Activated T-cell treated with anti-CD3 and anti-CD28 coated beads for 24 hours (primary cell): ENCODE measurements around the gene MGAT4B.

Experiments
- DNase-seq: peaks from one replicate; pipeline ENCODE4 v3.0.0-alpha.2; 2020; ENCODE audit warnings: low read depth

The MGAT4B gene

DNA sequence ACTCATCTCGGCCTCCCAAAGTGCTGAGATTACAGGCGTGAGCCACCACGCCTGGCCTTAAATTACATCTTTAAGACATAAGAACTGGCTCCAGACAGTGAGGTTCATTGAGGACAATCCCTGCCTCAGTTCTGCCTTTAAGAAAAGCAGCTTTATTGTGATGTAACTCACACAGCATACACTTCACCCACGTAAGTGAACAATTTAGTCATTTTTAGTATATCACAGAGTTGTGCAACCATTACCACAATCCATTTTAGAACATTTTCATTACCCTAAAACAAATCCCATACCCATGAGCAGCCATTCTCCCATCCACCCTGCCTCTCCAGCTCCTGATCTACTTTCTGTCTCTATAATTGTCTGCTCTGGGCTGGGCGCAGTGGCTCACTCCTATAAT is 36.9 kb downstream of the MGAT4B start:
- no peak for DNase-seq

DNA sequence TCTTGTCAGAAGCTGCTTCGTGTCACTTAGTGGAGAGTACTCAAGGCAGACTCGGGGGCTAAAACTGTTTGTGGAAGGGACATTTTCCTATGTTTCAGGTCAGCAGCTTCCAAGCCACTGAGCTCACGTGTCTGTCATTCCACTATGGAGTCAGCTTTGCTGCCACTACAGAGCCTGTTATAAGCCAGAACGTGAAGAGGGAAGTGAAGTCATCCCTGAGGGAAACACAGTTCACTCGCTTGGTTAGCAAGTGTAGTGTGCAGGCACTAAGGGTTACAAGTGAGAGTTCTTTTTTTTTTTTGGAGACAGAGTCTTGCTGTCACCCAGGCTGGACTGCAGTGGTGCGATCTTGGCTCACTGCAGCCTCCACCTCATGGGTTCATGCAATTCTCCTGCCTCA is 37.4 kb downstream of the MGAT4B start:
- DNase-seq: no peak

DNA sequence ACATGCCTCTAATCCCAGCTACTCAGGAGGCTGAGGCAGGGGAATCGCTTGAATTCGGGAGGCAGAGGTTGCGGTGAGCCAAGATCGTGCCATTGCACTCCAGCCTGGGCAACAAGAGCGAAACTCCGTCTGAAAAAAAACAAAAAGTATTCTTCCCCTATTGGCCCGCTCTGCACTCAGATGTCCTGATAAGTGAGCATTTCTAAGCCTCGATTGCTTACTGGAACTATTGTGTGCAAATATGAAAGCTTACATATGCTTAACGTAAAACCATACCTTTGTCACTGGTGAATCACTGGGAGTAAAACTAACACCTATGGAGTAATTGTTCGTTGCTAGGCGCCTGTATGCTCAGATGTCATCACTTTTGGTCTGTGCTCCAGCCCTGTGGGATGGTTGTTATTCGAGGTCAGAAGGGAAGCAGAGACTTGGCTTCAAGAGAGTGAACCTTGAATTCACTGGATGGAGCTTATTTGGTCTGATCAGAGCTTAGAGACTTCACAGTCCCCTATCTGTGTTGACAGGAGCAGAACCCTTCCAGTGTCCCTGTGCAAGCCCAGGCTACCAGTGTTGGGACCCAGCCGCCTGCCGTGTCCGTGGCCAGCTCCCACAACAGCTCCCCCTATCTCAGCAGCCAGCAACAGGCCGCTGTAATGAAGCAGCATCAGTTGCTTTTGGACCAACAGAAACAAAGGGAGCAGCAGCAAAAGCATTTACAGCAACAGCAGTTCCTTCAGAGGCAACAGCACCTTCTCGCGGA is 38.2 kb downstream of the MGAT4B start:
- DNase-seq: no peak

DNA sequence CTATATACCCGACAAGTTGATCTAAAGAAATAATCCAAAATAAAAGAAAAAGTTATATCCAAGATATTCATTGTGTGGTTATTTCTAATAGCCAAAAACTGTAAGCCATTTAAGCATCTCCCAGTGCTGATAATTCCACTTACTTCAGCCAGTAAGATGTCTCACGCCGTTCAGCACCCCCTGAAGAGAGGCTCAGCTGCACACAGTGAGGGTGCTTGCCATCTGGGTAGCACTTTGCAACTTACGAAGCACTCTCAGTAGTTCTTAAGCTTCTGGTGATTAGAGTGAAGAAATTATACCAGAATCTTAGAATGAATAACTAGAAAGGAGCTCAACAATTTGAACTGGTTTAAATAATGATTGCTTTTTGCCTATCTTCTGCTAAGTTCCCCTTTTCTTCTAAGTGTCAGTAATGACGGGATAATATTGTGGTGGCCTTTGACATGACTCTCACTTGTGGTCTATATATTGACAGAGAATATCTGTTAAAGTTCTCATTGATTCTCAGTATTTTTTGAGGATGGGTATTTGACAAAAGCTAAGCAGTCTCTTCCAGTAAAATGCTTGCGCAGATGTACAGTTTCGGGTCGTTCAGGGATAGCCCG is 39.1 kb downstream of the MGAT4B start:
- DNase-seq: no peak

GRCh38 chr5:179766726-179767455 is 39.8 kb downstream of the MGAT4B start:
- no peak for DNase-seq

- no peak for DNase-seq
Measured at GRCh38 chr5:179766021-179766725, 40.5 kb downstream of the MGAT4B start.

DNA sequence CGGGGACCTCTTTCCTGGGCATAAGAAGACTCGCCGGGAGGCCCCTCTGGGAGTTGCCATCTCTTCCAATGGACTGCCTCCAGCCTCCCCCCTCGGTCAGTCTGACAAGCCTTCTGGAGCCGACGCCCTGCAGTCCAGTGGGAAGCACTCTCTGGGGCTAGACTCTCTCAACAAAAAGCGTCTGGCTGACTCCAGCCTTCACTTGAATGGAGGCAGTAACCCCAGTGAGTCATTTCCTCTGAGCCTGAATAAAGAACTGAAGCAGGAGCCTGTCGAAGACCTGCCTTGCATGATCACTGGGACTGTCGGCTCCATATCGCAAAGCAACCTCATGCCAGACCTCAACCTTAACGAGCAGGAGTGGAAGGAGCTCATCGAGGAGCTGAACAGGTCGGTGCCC is 41.3 kb downstream of the MGAT4B start:
- DNase-seq: no peak

DNA sequence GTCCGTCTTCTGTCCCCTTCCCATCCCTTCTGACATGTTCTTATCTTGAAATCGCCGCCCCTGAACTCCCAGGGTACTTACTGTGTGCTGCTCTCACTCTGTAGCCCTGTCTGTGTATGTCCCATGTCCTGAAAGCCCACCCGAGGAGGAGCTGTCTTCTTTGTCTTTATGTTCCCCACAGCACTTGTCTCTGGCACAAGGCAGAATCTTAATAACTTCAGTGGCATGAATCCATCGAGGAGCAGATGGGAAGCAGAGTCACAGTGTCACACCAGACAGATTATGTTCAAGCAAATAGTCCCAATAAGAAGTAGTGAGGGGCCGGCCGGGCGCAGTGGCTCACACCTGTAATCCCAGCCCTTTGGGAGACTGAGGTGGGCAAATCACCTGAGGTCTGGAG is 42.6 kb downstream of the MGAT4B start:
- no peak for DNase-seq

DNA sequence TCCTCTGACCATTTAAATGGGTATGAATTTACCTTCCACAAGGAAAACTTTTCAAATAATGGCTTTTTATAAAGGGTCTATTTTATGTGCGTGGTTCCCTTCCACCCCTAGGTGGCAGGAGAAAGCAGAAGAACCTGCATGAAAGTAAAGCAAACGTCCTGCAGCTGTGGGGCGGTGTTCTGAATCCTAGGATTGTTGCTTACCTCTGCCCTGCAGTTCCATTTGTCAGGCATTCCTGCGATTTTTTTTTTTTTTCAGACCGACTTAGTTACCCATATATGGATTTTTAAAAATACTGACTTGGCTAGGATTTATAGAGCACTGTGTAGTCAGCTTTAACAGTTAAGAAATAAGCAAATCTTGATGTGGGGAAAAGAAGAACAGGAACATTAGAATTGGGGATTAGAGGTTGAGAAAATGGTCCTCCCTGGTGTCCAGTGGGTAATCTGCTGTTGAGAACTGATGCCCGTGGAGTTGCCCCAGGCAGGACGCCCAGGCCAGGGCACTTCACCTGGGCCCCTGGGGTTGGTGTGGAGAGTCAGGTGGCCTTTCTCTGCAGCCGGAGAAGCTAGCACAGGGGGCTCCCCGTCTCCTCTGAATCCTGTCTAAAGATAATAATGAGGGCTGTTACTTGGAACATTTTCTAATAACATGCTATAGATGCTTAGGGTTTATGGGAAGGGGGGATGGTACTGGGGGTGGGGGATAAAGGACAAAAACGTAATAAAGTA is 43.3 kb downstream of the MGAT4B start:
- peak; percentile 19 for DNase-seq

DNA sequence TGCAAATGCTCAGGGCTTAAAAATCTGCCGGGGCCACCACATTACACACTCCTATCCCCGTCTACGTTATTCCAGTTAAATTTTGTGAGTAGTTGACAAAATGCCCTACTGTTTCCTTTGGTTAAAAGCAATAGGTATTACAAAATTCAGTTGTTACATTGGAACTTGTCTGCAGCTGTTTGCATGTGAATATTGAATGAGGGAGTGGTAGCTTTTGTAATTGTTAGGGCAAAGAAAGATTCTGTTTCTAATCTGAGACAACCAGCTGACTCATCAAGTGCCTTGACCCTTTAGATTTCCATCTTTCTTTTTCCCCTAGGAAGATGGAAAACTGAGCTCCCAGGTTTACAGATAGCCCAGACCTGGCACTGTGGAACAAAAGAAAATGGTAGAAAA is 43.9 kb downstream of the MGAT4B start:
- DNase-seq: no peak

DNA sequence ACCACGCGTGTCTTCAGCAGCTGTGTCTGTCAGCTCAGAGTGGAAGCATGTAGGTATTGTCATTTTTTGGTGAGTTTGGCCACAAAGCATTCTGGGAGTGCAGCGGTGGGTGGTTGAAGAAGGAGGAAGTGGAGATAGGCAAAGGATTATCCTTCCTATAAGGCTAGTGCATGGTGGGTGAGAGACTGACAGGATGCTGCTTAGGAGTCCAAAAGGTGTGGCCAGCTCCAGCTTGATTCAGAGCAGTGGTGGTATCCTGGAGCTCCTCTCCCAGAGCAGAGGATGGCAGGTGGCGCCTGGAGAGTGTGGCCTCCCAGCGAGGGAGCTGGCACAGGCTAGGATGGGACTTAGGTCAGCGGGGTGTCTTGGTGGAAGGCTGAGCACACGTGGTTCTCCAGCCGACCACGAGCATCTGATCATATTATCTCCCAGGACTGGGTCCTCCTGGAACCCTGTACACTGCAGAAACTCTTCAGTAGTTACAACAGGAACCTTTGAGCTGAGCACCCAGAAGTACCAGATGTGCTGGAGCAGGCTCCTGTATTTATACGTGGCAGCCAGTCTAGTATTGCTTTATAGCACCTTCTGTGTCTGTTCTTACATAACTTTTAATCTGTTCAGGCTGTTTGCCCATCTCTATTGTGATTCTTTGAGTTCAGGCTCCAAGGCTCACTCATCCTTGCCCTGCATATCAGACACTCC is 44.4 kb downstream of the MGAT4B start:
- no peak for DNase-seq

GRCh38 chr5:179759581-179760551 is 46.8 kb downstream of the MGAT4B start:
- peak; percentile 20 for DNase-seq

DNA sequence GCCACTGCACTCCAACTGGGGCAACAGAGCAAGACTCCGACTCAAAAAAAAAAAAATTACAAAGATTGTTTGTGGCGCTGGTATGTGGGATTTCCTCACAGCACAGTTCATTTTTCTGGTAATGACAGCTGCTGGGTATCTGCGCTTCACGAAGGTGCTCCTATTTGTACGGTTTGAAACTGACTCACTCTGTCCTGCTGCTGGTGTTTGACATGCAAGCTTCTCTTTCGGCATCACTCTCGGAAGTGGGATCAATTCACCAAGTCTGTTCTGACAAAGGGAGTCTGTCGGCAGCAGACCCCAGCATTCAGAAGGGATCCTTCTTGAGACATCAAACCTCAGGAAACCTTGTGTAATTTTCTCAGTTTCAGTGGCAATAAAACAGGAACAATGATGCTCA is 47.7 kb downstream of the MGAT4B start:
- DNase-seq: no peak

- DNase-seq: no peak
Measured at GRCh38 chr5:179755022-179755421, 51.6 kb downstream of the MGAT4B start.

GRCh38 chr5:179753971-179754370 is 52.7 kb downstream of the MGAT4B start:
- no peak for DNase-seq

- no peak for DNase-seq
Measured at GRCh38 chr5:179749857-179750508, 56.7 kb downstream of the MGAT4B start.

DNA sequence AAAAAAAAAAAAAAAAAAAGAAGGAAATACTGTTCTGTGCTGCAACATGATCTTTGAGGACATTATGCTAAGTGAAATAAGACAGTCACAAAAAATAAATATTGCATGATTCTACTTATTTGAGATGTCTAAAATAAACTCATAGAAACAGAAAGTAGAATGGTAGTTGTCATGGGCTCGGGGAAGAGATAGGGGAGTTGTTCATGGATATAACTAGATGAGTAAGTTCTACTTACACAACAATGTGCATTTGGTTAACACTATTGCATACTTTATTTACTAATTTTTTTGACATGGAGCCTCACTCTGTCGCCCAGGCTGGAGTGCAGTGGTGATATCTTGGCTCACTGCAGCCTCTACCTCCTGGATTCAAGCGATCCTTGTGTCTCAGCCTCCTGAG is 58.9 kb downstream of the MGAT4B start:
- no peak for DNase-seq
